Upper lobe of left lung (tissue), 4 donors: Measurements from ENCODE around the gene STARD3NL.

Source experiments
- CTCF ChIP-seq, 6 experiments: fragments of 450-650 bp in 4 of 6; fragments of 200-600 bp in 2 of 6; sonication (generic) in 2 of 6; IDR thresholded peaks; one replicate each; pipeline ENCODE4 v1.5.1; 2016 to 2019; ENCODE audit warnings: antibody characterized with exemption in 6 of 6
- EP300 ChIP-seq, 4 donors: sonication (generic); formaldehyde crosslinking; IDR thresholded peaks; one replicate each; pipeline ENCODE4 v1.5.1; 2017; ENCODE audit warnings: antibody characterized with exemption in 4 of 4, control low read depth in 2 of 4

GRCh38 chr7:38191791-38192190 lies 13.7 kb downstream of the STARD3NL start:
- TF ChIP-seq EP300 (IDR thresholded peaks at IDR 0.05) (no peak), CTCF (IDR thresholded peaks at IDR 0.05) (no peak)
